IPS-15b (cell line): ENCODE results near the gene ZNF385C.
"Not testable (repeated sequence)": the region's sequence is repeated elsewhere in the genome, so short reads cannot be mapped to it uniquely, and the experiment has no call there.

Source experiments
- H3K27me3 ChIP-seq: one replicate; pipeline ENCODE4 v1.6.1; 2013; ENCODE audit warnings: low read length; ENCODE audit not compliant: control insufficient read depth, insufficient read depth
- H3K36me3 ChIP-seq: one replicate; pipeline ENCODE4 v1.6.1; 2013; ENCODE audit warnings: low read length; ENCODE audit not compliant: control insufficient read depth, insufficient read depth
- H3K4me1 ChIP-seq: one replicate; pipeline ENCODE4 v1.6.1; 2013; ENCODE audit warnings: mild to moderate bottlenecking, low read length; ENCODE audit not compliant: control insufficient read depth, insufficient read depth
- H3K4me3 ChIP-seq: one replicate; pipeline ENCODE4 v1.5.1; 2013; ENCODE audit warnings: low read depth, low read length
- H3K9ac ChIP-seq: one replicate; pipeline ENCODE4 v1.6.1; 2013; ENCODE audit warnings: low read depth, mild to moderate bottlenecking, low read length
- H3K9me3 ChIP-seq: one replicate; pipeline ENCODE4 v1.6.1; 2013; ENCODE audit warnings: mild to moderate bottlenecking, low read length; ENCODE audit not compliant: control insufficient read depth, insufficient read depth

The ZNF385C gene

GRCh38 chr17:42017866-42018200, 80.4 kb downstream of the ZNF385C start:
- Histone ChIP-seq H3K36me3 (peaks cover 8% of the 10 kb centered on the region), H3K9ac (peak overlapping the region; percentile 98), H3K4me1 (peaks cover 9% of the 10 kb centered on the region), H3K9me3 (no peaks in the 10 kb centered on the region), H3K4me3 (peak overlapping the region; percentile 94), H3K27me3 (no peaks in the 10 kb centered on the region)

- H3K4me3 ChIP-seq = peak within 1 kb of the TSS; percentile 94
- peaks cover 14% of the 10 kb centered on the region for H3K4me1 ChIP-seq
- H3K27me3 ChIP-seq = no peaks in the 10 kb centered on the region
- H3K36me3 ChIP-seq = peaks cover 2% of the 10 kb centered on the region
- peak within 1 kb of the TSS; percentile 98 for H3K9ac ChIP-seq
- no peaks in the 10 kb centered on the region for H3K9me3 ChIP-seq
These were observed 81.1 kb downstream of the ZNF385C start, which contains the start of gene DNAJC7 for GRCh38 chr17:42016941-42017865. Gene DNAJC7 (minus strand): TSS chr17:42017439. CDS start chr17:42017416, 23 bp downstream.

- Histone ChIP-seq H3K27me3 (no peaks in the 10 kb centered on the region), H3K9me3 (no peaks in the 10 kb centered on the region), H3K36me3 (no peaks in the 10 kb centered on the region), H3K9ac (peak overlapping the region; percentile 98), H3K4me1 (peaks cover 20% of the 10 kb centered on the region), H3K4me3 (peak overlapping the region; percentile 94)
These were observed 81.9 kb downstream of the ZNF385C start for GRCh38 chr17:42016411-42016831.

DNA sequence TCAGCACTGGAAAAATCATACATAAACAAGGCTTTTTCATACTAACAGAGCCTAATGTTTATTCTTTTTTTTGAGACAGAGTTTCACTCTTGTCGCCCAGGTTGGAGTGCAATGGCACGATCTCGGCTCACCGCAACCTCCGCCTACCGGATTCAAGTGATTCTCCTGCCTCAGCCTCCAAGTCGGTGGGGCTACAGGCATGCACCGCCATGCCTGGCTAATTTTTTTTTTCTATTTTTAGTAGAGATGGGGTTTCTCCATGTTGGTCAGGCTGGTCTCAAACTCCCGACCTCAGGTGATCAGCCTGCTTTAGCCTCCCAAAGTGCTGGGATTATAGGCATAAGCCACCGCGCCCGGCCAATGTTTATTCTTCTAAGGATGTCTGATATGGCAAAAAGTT, 84.5 kb downstream of the ZNF385C start:
- H3K9ac ChIP-seq, H3K9me3 ChIP-seq, H3K36me3 ChIP-seq, H3K27me3 ChIP-seq: not testable (repeated sequence)
- peak overlapping the region; percentile 5 for H3K4me3 ChIP-seq
- peaks cover 30% of the 10 kb centered on the region for H3K4me1 ChIP-seq

GRCh38 chr17:42012363-42012762, 85.9 kb downstream of the ZNF385C start:
- peak overlapping the region; percentile 27 for H3K9ac ChIP-seq

GRCh38 chr17:42010898-42011516, 87.3 kb downstream of the ZNF385C start:
- H3K9ac ChIP-seq = no peak overlapping the region
- no peaks in the 10 kb centered on the region for H3K36me3 ChIP-seq
- H3K27me3 ChIP-seq = no peaks in the 10 kb centered on the region
- no peak overlapping the region for H3K4me3 ChIP-seq
- no peaks in the 10 kb centered on the region for H3K9me3 ChIP-seq
- H3K4me1 ChIP-seq = peaks cover 30% of the 10 kb centered on the region

More at GRCh38 chr17:42012363-42012762, 85.9 kb downstream of the ZNF385C start:
- H3K4me3 ChIP-seq, H3K27me3 ChIP-seq, H3K36me3 ChIP-seq, H3K9me3 ChIP-seq: not testable (repeated sequence)
- peaks cover 30% of the 10 kb centered on the region for H3K4me1 ChIP-seq

GRCh38 chr17:42010266-42010680, 88.0 kb downstream of the ZNF385C start:
- H3K27me3 ChIP-seq, H3K36me3 ChIP-seq, H3K9me3 ChIP-seq, H3K9ac ChIP-seq, H3K4me3 ChIP-seq: not testable (repeated sequence)
- peaks cover 27% of the 10 kb centered on the region for H3K4me1 ChIP-seq

DNA sequence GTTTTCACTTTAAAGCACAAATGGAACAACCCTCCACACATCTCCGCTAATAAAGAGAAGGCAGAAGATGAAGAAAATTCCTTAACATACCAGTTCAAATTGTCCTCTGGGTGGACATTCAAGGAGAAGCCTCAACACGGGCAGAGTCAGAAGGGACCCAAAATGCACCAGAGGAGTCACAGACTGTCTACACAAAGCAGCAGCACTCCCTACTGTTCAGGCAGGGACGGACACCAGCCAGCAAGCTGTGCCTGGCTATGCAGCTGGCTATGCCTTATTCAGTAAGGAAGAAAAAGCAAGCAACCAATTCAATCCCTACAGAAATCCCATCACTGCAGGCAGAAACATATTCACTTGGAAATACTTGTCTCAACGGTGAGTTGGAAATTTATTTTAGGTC, 89.1 kb downstream of the ZNF385C start:
- H3K4me3 ChIP-seq = no peak overlapping the region
- H3K9me3 ChIP-seq = no peaks in the 10 kb centered on the region
- H3K27me3 ChIP-seq = no peaks in the 10 kb centered on the region
- H3K36me3 ChIP-seq = no peaks in the 10 kb centered on the region
- no peak overlapping the region for H3K9ac ChIP-seq
- peaks cover 27% of the 10 kb centered on the region for H3K4me1 ChIP-seq

- Histone ChIP-seq H3K36me3 (peaks cover 8% of the 10 kb centered on the region), H3K27me3 (no peaks in the 10 kb centered on the region), H3K9ac (no peak overlapping the region), H3K4me3 (no peak overlapping the region), H3K4me1 (no peaks in the 10 kb centered on the region), H3K9me3 (no peaks in the 10 kb centered on the region)
These were observed 93.1 kb downstream of the ZNF385C start for GRCh38 chr17:42005166-42005565.

- H3K27me3 ChIP-seq = no peaks in the 10 kb centered on the region
- peaks cover 18% of the 10 kb centered on the region for H3K36me3 ChIP-seq
- H3K4me1 ChIP-seq = no peaks in the 10 kb centered on the region
- no peak overlapping the region for H3K4me3 ChIP-seq
- H3K9ac ChIP-seq = no peak overlapping the region
- H3K9me3 ChIP-seq = no peaks in the 10 kb centered on the region
These were observed 95.4 kb downstream of the ZNF385C start for GRCh38 chr17:42002792-42003301.

- Histone ChIP-seq H3K9ac (no peak overlapping the region), H3K36me3 (peaks cover 19% of the 10 kb centered on the region), H3K27me3 (no peaks in the 10 kb centered on the region), H3K4me1 (no peaks in the 10 kb centered on the region), H3K4me3 (no peak overlapping the region), H3K9me3 (no peaks in the 10 kb centered on the region)
These were observed 96.0 kb downstream of the ZNF385C start for GRCh38 chr17:42002175-42002791.
